Calu3 (cell line): ENCODE measurements around the gene CTNND2. TPM values are rescaled to one million over a fixed set of nuclear protein-coding genes. Genes with fewer than 3 reads are reported as not detected.

Experiments
- BruUV-seq: library from RNA; stranded (reverse); fragments of 400-500 nt; replicated peaks from 2 replicates; lab custom pipeline; 2021; lab: Mats Ljungman, UMichigan
- CTCF ChIA-PET: fragments of 300-600 bp; sonication (Branson Sonifier 250); formaldehyde crosslinking; loops from one replicate; lab custom pipeline; 2022; ENCODE audit warnings: antibody characterized with exemption; lab: Charles Lee
- DNase-seq: peaks from one replicate; pipeline ENCODE4 v3.0.0; 2022
- H3K27ac Mint-ChIP-seq: one replicate; pipeline ENCODE4 v1.8.0; 2022; ENCODE audit warnings: mixed read lengths; ENCODE audit not compliant: unreplicated experiment
- H3K27me3 Mint-ChIP-seq: one replicate; pipeline ENCODE4 v1.8.0; 2022; ENCODE audit warnings: mixed read lengths; ENCODE audit not compliant: unreplicated experiment
- H3K36me3 Mint-ChIP-seq: one replicate; pipeline ENCODE4 v1.8.0; 2022; ENCODE audit warnings: mild to moderate bottlenecking, moderate library complexity, mixed read lengths; ENCODE audit not compliant: insufficient read depth, unreplicated experiment
- H3K4me1 Mint-ChIP-seq: one replicate; pipeline ENCODE4 v1.8.0; 2022; ENCODE audit warnings: mild to moderate bottlenecking, low read depth, mixed read lengths; ENCODE audit not compliant: unreplicated experiment
- H3K4me3 Mint-ChIP-seq: one replicate; pipeline ENCODE4 v1.8.0; 2022; ENCODE audit warnings: mild to moderate bottlenecking, low read depth, moderate library complexity, mixed read lengths; ENCODE audit not compliant: unreplicated experiment
- H3K9me3 Mint-ChIP-seq: one replicate; pipeline ENCODE4 v1.8.0; 2022; ENCODE audit warnings: low read depth, mixed read lengths; ENCODE audit not compliant: unreplicated experiment
- intact Hi-C: fragments of 100-400 bp; cut with micrococcal nuclease; formaldehyde crosslinking; loops from one replicate; pipeline ENCODE4 v1.10.0; 2022; ENCODE audit not compliant: unreplicated experiment
- total RNA-seq: library from RNA; stranded (reverse); gene quantifications from 2 replicates; pipeline ENCODE4 v1.2.3, GENCODE V29; 2022
- TF ChIP-seq, protein P1 (sequence below): fragments of 200-600 bp; IDR thresholded peaks from one replicate; pipeline ENCODE4 v1.8.0; 2022; ENCODE audit warnings: antibody characterized with exemption; ENCODE audit not compliant: unreplicated experiment

Gene CTNND2
- total RNA-seq, 1 experiment from 2014 or later, result 19.6 TPM

DNA sequence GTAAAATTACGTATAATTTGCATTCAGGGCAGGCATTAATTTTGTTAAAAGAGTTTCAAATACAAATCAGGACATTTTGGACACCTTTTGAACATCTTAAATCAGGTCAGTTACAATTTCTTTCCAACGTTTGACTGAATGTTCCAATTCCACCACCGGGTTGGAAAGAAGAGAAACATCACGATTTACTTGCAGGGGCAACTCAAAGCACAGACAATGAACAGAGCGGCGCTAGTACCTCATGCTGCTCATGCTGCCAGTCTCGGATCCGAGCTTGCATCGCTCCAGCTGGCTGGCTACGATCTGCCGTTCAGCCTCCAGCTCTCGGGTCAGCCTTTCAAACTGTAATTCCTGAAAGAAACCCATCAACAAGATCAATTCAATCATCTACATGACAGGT, 339.5 kb downstream of the CTNND2 start:
- H3K9me3 Mint-ChIP-seq, result no peaks in the 10 kb centered on the region
- H3K4me1 Mint-ChIP-seq, result no peaks in the 10 kb centered on the region
- no peak overlapping the region for H3K4me3 Mint-ChIP-seq
- TF ChIP-seq, protein P1, sequence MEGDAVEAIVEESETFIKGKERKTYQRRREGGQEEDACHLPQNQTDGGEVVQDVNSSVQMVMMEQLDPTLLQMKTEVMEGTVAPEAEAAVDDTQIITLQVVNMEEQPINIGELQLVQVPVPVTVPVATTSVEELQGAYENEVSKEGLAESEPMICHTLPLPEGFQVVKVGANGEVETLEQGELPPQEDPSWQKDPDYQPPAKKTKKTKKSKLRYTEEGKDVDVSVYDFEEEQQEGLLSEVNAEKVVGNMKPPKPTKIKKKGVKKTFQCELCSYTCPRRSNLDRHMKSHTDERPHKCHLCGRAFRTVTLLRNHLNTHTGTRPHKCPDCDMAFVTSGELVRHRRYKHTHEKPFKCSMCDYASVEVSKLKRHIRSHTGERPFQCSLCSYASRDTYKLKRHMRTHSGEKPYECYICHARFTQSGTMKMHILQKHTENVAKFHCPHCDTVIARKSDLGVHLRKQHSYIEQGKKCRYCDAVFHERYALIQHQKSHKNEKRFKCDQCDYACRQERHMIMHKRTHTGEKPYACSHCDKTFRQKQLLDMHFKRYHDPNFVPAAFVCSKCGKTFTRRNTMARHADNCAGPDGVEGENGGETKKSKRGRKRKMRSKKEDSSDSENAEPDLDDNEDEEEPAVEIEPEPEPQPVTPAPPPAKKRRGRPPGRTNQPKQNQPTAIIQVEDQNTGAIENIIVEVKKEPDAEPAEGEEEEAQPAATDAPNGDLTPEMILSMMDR, result no peak
- DNase-seq, result no peak
- CTCF ChIA-PET, result no interaction called here
- BruUV-seq, result no TSS peak
- intact Hi-C loops, result no loop called here
- H3K36me3 Mint-ChIP-seq, result no peaks in the 10 kb centered on the region
- H3K27me3 Mint-ChIP-seq, result no peaks in the 10 kb centered on the region
- H3K27ac Mint-ChIP-seq, result no peak overlapping the region

DNA sequence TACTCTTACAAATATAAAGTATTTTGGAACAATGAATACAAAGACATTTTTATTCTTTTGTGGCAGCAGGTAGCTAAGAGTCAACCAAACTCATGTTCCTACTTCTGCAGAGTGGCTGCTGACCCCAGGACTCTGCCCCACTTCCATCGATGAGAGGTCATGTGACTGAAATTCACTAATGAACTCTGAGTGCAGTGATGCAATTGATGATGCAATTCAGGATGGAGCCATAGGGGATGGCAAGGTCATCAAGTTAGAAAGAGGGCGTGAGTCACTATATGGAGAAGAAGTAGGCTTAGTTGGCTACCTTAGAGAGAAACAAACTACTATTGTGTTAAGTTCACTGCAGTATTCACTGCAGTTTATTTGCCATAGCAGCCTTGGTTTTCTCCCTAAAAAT, 340.4 kb downstream of the CTNND2 start:
- Mint-ChIP-seq H3K4me3 (no peak overlapping the region), H3K27ac (no peak overlapping the region), H3K4me1 (no peaks in the 10 kb centered on the region), H3K27me3 (no peaks in the 10 kb centered on the region), H3K36me3 (no peaks in the 10 kb centered on the region), H3K9me3 (no peaks in the 10 kb centered on the region)
- BruUV-seq, result no TSS peak
- TF ChIP-seq, protein P1, result no peak
- CTCF ChIA-PET, result no interaction called here
- intact Hi-C loops, result no loop called here
- no peak for DNase-seq

DNA sequence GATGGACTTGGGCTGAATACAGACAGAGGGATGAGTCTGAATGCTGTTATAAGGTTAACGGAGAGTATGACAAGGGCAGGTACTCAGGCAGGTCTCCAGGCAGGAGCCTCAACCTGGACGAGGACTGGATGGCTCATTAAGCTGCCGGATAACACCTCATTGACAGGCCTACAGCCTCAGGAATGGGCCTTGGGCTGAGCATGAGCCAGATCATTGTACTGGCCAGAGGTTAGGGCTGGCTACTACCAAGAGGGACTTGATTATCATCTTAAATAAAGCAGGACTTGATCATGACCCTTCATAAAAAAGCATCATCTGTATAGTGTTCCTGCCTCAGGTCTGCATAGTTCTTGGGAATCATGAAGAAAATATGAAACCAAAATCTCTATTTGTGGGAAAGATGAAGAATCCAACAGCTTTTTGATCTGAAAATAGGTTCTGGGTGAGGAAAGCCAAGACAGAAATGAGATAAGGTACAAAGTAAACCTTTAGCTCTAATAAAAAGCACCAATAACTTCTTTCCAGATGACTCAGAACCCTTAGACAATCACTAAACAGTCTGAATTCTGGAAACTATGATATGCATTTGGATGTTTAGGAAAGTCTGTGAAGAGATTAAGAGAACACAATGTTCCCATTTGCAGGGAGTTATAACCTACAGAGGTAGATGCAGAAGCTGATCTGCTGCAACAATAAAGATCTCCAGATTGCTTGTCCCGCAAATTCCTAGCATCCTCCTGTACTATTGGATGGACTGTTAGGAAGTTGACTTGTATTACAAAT, 343.1 kb downstream of the CTNND2 start:
- Mint-ChIP-seq H3K27me3 (no peaks in the 10 kb centered on the region), H3K27ac (no peak overlapping the region), H3K9me3 (no peaks in the 10 kb centered on the region), H3K4me3 (no peak overlapping the region), H3K36me3 (no peaks in the 10 kb centered on the region), H3K4me1 (no peaks in the 10 kb centered on the region)
- intact Hi-C loops, result no loop called here
- CTCF ChIA-PET, result no interaction called here
- DNase-seq, result no peak
- BruUV-seq, result no TSS peak
- TF ChIP-seq, protein P1, result no peak

DNA sequence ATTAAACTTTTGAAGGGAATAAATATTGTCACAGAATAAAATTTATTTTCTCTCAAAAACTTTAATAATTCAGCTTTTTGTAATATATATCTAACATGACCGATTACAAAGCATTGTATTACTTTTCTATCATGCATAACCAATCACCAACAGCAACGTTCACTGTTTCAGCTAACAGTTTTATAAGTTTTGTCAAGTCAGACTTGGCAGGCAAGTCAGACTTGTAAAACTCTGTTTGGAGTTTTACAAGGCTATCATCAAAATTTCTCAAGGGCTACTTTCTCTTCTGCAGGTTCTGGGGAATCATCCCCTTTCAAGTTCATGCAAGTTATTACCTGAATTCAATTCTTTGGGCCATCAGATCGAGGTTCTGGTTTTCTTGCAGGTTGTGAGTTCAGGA, 347.2 kb downstream of the CTNND2 start:
- no peaks in the 10 kb centered on the region for H3K9me3 Mint-ChIP-seq
- TF ChIP-seq, protein P1, result no peak
- no peak for DNase-seq
- H3K36me3 Mint-ChIP-seq, result no peaks in the 10 kb centered on the region
- H3K4me3 Mint-ChIP-seq, result no peak overlapping the region
- H3K27me3 Mint-ChIP-seq, result no peaks in the 10 kb centered on the region
- CTCF ChIA-PET, result no interaction called here
- H3K4me1 Mint-ChIP-seq, result no peaks in the 10 kb centered on the region
- intact Hi-C loops, result no loop called here
- BruUV-seq, result no TSS peak
- no peak overlapping the region for H3K27ac Mint-ChIP-seq
